Hematopoietic multipotent progenitor cell treated with erythropoietin and hydrocortisone succinate and interleukin-3 and kit ligand, for 17 days (in vitro differentiated cells): Measurements from ENCODE around the gene MAP3K5.

Experiments used
- DNase-seq: peaks from one replicate; pipeline ENCODE4 v3.0.0-alpha.2; 2015; ENCODE audit warnings: low spot score

MAP3K5 gene

GRCh38 chr6:136644597-136644952, 147.7 kb downstream of the MAP3K5 start:
- no peak for DNase-seq

GRCh38 chr6:136643850-136644596, 148.3 kb downstream of the MAP3K5 start:
- DNase-seq, result peak; percentile 88

DNA sequence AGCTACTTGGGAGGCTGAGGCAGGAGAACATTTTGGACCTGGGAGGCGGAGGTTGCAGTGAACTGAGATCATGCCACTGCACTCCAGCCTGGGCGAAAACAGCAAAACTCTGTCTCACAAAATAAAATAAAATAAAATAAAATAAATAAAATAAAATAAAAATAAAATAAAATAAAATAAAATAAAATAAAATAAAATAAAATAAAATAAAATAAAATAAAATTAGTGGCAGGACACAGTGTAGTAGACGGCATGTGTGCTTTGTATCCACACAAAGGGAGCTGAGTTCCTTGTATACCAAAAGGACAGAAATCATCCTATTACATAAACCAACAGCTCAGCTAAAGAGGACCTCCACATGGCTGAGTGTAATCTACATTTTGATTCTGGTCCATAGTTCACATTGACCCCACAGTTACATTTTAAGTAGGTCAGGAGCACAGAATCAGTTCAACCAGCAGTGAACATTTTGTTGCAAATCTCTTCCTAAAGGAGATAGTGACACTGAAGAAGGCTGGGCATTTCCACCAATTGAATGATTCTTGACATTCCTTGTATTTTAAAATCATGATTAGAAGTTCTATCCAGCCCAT, 150.3 kb downstream of the MAP3K5 start:
- DNase-seq, result no peak

DNA sequence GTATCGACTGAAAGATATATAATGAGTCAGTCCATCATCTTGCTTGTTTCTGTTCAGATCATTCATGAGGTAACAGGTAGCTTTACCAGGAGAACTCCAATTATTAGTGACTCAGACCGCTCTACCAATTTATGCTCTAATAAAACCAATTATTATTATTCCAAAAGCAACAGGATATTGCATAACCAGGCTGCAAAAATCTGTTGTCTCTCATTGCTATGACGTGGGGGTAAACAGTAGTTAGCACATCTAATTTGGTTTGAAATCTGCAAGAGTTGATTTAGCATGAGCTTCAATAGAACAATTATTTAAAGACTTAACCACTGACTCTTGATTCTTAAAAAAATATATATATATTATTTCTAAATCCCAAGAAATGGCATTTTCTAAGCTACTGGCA, 151.1 kb downstream of the MAP3K5 start:
- DNase-seq, result no peak

DNA sequence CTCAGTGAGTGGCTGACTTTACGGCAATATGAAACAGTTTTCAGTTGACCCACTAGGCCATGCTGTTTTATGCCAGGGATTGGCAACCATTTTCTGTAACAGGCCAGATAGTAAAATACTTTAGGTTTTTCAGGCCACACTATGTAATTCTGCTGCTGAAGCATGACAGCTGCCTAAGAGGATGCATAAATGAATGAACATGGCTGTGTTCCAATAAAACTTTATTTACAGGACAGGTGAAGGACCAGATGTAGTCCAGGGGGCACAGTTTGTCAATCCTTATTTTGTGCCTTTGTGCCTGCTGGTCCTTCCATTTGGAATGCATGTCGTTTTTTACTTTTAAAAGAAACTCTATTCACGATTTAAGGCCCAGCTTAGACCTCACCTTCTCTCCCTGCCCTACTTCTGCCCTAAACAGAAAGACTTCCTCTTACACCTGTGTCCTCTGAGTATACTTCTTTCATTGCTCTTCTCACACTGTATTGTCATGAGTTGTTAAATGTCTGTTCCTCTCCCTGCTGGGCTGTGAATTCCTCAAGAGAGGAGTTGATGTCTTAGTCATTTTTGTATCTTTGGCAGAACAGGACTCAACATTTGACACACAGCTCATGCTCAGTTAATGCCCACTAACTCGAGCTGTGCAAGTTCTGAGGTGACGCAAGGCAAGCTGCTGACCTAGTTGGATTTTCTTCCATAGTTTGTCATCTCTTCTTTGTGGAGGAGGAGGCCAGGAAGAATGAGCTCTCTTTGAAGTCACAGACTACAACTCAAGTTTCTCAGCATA, 152.0 kb downstream of the MAP3K5 start:
- no peak for DNase-seq

- no peak for DNase-seq
These were observed 152.6 kb downstream of the MAP3K5 start for GRCh38 chr6:136639702-136640101.

DNA sequence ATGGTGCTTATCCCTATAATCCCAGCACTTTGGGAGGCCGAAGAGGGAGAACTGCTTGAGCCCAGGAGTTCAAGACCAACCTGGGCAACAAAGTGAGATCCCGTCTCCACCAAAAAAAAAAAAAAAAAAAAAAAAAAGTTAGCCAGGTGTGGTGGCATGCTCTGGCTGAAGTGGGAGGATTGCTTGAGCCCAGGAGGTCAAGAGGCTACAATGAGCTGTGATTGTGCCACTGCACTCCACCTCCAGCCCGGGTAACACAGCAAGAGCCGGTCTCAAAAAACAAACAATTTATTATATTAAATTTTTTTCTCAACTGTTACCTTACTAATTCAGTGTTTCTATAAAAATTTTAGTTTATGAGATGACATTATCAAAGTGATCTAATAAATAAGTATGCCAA, 156.7 kb downstream of the MAP3K5 start:
- DNase-seq, result no peak

GRCh38 chr6:136633355-136633754, 158.9 kb downstream of the MAP3K5 start:
- DNase-seq, result no peak

GRCh38 chr6:136628996-136629395, 163.3 kb downstream of the MAP3K5 start:
- DNase-seq, result no peak

DNA sequence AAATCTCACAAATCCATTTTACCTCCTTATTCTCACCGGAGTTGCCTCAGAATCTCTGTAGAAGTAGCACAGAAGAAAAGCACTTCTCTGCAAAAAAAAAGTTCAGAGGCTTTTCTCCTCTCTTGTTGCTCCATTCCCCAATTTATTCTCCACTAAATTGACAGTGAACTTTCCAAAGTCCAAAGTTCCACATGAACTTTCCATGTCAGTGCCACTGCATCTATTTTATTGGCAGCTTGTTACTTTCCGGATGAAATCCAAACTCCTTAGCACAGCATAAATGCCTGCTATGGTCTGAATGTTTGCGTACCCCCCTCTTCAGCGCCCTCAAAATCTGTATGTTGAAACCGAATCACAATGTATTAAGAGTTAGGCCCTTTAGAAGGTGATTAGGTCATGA, 165.1 kb downstream of the MAP3K5 start:
- DNase-seq, result no peak

- no peak for DNase-seq
These were observed 167.0 kb downstream of the MAP3K5 start for GRCh38 chr6:136625293-136625692.

GRCh38 chr6:136624347-136624746, 167.9 kb downstream of the MAP3K5 start:
- DNase-seq, result no peak

GRCh38 chr6:136618086-136618485, 174.2 kb downstream of the MAP3K5 start:
- DNase-seq, result no peak

DNA sequence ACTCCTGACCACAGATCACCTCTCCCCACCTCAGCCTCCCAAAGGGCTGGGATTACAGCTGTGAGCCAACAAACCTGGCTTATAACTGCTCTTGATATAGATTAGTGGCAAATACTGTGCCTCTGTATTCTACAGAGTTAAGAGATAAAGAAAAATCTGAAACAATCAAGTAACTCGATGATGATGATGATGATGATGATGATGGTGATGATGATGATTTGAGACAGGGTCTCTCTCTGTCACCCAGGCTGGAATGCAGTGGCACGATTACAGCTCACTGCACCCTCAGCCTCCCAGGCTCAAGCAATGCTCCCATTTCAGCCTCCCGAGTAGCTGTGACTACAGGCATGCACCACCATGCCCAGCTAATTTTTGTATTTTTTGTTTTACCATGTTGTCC, 175.8 kb downstream of the MAP3K5 start:
- no peak for DNase-seq

- no peak for DNase-seq
These were observed 177.3 kb downstream of the MAP3K5 start for GRCh38 chr6:136614994-136615393.

GRCh38 chr6:136614350-136614749, 177.9 kb downstream of the MAP3K5 start:
- no peak for DNase-seq

DNA sequence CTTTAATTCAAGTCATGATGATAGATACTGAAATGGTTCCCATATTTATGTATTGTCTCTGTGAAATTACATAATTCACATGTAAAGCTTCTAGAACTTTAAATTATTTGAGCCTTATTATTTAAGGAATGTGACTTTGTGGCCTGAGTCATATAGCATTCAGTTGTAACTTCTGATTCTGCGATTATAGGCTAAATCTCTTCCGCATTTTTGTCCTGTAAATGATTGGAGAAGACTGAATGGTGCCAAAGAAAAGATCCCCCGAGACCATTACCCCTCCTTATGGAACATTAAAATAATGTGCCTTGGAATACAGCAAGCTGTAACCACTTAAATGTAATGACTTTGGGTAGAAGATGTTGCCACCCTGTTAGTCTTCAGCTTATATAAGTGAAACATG, 178.8 kb downstream of the MAP3K5 start:
- no peak for DNase-seq

DNA sequence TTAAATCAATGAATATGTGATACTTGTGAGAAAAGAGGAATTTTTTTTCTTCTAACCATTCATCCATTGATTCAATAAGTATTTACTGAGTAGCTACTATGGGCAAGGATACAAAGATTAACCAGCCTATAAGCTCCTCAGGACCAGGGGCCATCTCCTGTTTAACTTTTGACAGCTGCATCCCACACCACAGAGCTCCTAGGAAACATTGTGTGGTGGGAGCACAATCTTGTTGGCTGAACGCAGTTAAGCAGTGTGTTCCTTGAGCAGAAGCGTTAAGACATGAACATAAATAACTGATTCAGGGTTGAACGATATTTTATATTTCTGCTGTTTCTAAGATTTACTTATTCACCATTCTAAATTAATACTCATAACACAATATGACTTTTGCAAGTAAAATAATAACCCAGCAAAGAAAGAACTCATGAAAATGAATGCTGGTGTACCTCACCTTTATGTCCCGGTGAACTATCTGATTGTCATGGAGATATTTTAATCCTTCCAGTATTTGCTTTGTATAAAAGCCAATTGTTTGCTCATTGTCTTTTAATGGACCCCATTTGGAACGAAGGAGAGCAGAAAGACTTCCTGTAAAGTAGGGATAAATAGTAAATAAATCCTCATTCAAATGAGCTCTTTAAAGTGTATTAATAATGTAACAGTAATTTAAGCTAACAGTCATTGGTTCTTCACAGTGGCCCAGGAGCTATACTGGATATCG, 179.4 kb downstream of the MAP3K5 start:
- DNase-seq, result no peak

DNA sequence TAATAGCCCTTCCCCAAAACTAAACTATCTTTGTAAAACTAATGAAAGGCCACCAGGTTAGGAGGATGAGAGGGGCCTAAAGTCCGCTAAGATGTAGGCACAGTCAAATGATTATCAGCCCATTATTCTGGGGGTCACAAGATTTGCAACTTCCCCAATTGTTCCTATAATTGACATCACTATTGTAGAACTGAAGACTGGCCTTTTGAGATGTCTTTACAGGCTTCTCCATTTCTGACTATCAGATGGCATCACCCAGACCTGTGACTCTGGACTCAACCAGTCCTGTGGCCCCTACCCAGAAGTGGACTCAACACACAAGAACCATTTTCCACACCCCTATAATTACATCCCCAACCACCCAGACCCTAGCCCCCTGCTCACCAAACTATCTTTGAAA, 180.5 kb downstream of the MAP3K5 start:
- DNase-seq, result no peak

DNA sequence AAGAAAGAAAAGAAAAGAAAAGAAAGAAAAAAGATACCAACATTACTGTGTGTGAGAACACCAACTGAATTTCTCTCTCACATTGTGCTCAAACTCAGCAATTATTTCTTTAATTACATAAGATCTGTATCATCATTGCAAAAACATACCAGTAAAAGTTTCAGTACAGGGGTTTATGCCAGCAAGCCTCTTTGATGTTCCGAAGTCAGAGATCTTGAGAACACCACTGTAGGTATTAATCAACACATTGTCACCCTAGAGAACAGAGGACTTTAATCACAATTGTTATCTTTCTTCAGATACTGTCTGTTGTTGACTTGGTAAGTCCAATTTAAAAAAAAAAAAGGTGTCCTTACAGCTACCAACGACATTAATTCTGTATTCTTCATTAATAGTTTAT, 181.1 kb downstream of the MAP3K5 start:
- no peak for DNase-seq

DNA sequence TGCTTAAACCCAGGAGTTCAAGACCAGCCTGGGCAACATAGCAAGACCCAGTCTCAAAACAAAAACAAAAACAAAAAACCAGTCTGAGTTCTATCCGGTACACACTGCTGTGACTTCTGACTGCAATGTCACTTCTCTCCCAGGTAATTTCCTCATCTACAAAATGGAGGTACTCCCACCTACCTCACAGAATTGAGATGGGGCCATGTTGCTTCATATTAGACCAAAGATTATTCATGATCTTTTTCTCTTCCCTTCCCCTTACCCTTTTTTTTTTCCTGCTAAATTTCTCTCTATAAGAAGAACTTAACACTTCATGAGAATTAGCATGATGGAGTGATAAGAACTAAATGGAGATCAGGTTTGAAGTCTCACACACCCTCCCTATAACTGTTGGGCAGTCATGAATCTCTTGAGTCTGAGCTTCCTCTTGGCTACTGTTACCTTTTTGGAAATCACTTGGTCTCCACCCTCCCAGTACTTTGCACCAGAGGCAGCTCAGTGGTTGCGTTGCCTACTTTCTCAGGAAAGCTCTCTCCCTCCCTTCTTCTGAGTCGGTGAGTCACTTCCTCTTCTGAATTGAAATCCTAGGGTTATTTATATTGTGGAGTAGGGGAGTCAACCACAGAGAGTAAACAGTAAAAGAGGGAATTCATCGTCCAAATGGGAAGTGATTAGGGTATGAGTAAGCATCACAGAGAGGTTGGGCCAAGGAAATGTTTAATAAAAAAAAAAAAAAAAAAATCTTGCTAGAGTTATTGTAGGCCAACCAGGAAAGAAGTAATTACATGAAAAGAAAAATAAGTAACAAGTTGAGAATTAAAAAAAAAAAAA, 182.2 kb downstream of the MAP3K5 start:
- DNase-seq, result peak; percentile 53

- DNase-seq, result no peak
These were observed 183.3 kb downstream of the MAP3K5 start for GRCh38 chr6:136608991-136609390.
